Psoas muscle (tissue), 8 donors: ENCODE data around the gene SACM1L. TPM values are rescaled to one million over a fixed set of nuclear protein-coding genes. Genes with fewer than 3 reads are reported as not detected.

ENCODE experiments used
- ATAC-seq, 4 donors: fragments of 200-7000 bp; cut with Tn5 transposase; one replicate each; pipeline ENCODE4 v1.9.1; 2020; ENCODE audit warnings: moderate library complexity in 3 of 4, mild to moderate bottlenecking in 2 of 4
- DNase-seq, 2 donors: peaks; one replicate each; pipeline ENCODE4 v3.0.0-alpha.2; 2020
- H3K27ac ChIP-seq: fragments of 200-600 bp; one replicate; pipeline ENCODE4 v1.8.0; 2022
- H3K27me3 ChIP-seq, 3 donors: fragments of 200-600 bp in 1 of 3; one replicate each; pipeline versions ENCODE4 v1.6.1 to v1.8.0; 2013 to 2022; ENCODE audit warnings: low read length in 2 of 3, mild to moderate bottlenecking in 2 of 3, moderate library complexity in 1 of 3; ENCODE audit not compliant: insufficient read depth in 3 of 3
- H3K36me3 ChIP-seq, 2 donors: fragments of 200-600 bp in 1 of 2; one replicate each; pipeline versions ENCODE4 v1.6.1 to v1.8.0; 2013 to 2022; ENCODE audit warnings: low read depth in 1 of 2, mild to moderate bottlenecking in 1 of 2, moderate library complexity in 1 of 2; ENCODE audit not compliant: insufficient read depth in 1 of 2
- H3K4me1 ChIP-seq: fragments of 200-600 bp; one replicate; pipeline ENCODE4 v1.8.0; 2022
- H3K4me3 ChIP-seq: fragments of 200-600 bp; one replicate; pipeline ENCODE4 v1.8.0; 2022; ENCODE audit warnings: mild to moderate bottlenecking
- H3K9me3 ChIP-seq: fragments of 200-600 bp; one replicate; pipeline ENCODE4 v1.8.0; 2022
- WGBS, 3 donors: extraction: QIAGEN DNeasy Blood & Tissue Kit; methylation state at CpG; one replicate each; pipeline versions ENCODE4 v1.1.6 to v1.1.7; 2013; 5-methylcytosine and 5-hydroxymethylcytosine counted together
- intact Hi-C, 2 donors: fragments of 100-400 bp; cut with DNase I; formaldehyde crosslinking; loops; one replicate each; pipeline versions ENCODE4 v1.11.0 to v1.14.2; 2022
- polyA plus RNA-seq, 3 donors: library from polyadenylated mRNA; stranded (reverse); fragments of 200-250 nt; gene quantifications; one replicate each; pipeline ENCODE4 v1.2.3, GENCODE V29; 2013
- total RNA-seq, 4 donors: library from RNA; stranded (reverse); fragmentation: NEBNext Ultra II Directional in 2 of 4; extraction: Animal tissue kit (Norgen Biotek cat#: 25700) in 2 of 4; gene quantifications; one replicate each; pipeline versions ENCODE4 v1.2.1 to v1.2.4, GENCODE V29; 2021 to 2023
- TF ChIP-seq, protein P1 (sequence below): fragments of 200-600 bp; IDR thresholded peaks from one replicate; pipeline ENCODE4 v1.8.0; 2022; ENCODE audit warnings: antibody characterized with exemption
- donor health status: healthy with polysubstance abuse.
- donor health status: DM: no; HTN: no; CAD: no; lungs with moderate emphysema.
- donor health status: Bipolar disorder and iron deficiency.
- donor health status: healthy.
- donor health status: DM: yes; HTN: yes; CAD: no.
- donor health status: DM: no; HTN: no; CAD: no.
- donor health status: DM: no; HTN: no; CAD: no.
- donor health status: DM: yes; HTN: yes; CAD: no.

The SACM1L gene
- total and polyA plus RNA-seq, 7 donors: 7.5 to 18.1 (median 13.8) TPM

DNA sequence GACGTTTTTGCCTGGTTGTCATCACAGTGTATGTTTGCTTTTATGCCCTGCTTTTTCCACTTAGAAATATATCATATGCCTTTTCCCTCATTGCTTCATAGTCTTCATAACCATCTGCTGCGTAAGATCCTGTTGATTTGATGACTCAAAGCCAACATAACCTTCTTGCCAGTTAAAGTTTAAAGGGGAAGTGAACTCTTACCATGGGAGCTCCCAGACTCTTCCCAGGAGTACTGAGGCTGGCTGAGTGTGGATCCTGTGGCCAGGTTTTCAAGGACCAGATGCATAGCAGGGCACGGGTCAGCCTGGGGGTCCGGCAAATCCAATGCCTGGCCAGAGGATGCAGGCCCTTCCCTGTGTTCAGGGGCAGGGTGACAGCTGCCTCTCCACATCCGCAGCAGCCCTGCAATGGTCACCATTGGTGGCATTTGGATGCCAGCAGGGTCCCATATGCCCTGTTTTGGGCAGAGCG lies 42.0 kb upstream of the SACM1L start:
- Histone ChIP-seq H3K4me1 (peaks cover 54% of the 10 kb centered on the region), H3K27ac (peak overlapping the region; percentile 87), H3K27me3 (no peaks in the 10 kb centered on the region), H3K9me3 (no peaks in the 10 kb centered on the region), H3K4me3 (no peak overlapping the region), H3K36me3 (no peaks in the 10 kb centered on the region)
- DNase-seq: no peak
- intact Hi-C loops: loop anchor here in 1 of 2 donors (5.0 kb wide), 1 partner anchor 40 kb away; no protein-coding TSS in a partner anchor
- ATAC-seq: peak; percentile 85 to 93 (median 87)
- WGBS, 3 donors: 43 to 51% (median 46%) methylated on average over 6 of the region's 6 CpGs
- TF ChIP-seq, protein P1, sequence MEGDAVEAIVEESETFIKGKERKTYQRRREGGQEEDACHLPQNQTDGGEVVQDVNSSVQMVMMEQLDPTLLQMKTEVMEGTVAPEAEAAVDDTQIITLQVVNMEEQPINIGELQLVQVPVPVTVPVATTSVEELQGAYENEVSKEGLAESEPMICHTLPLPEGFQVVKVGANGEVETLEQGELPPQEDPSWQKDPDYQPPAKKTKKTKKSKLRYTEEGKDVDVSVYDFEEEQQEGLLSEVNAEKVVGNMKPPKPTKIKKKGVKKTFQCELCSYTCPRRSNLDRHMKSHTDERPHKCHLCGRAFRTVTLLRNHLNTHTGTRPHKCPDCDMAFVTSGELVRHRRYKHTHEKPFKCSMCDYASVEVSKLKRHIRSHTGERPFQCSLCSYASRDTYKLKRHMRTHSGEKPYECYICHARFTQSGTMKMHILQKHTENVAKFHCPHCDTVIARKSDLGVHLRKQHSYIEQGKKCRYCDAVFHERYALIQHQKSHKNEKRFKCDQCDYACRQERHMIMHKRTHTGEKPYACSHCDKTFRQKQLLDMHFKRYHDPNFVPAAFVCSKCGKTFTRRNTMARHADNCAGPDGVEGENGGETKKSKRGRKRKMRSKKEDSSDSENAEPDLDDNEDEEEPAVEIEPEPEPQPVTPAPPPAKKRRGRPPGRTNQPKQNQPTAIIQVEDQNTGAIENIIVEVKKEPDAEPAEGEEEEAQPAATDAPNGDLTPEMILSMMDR: no peak

DNA sequence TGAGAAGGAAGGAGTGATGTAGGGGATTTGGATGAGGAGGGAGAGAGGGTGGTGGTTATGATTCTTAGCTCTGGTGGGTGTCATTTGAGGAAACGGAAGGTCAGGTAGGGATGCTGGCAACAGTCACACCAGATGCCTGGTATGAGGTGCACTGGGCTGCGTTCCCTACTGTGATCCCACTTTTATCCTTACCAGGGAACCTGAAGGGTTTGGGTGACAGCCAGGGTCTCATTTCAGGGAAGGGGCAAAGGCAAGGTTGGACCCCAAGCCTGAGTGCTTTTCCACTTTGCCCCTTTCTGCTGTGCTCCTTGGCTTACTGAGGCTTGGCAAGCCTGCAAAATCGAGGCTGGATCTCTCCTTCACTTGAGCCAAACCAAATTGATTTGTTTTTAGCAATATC lies 36.0 kb upstream of the SACM1L start:
- intact Hi-C loops: loop anchor here in 1 of 2 donors (2.0 kb wide), 1 partner anchor 58 kb away; the partner anchor contains the start of gene LIMD1
- 21 to 45% (median 34%) methylated on average over 3 of the region's 3 CpGs for WGBS, 3 donors
- no peaks in the 10 kb centered on the region for H3K9me3 ChIP-seq
- H3K4me1 ChIP-seq: peaks cover 55% of the 10 kb centered on the region
- DNase-seq: no peak
- no peaks in the 10 kb centered on the region for H3K27me3 ChIP-seq
- no peak overlapping the region for H3K4me3 ChIP-seq
- ATAC-seq: no peak
- TF ChIP-seq, protein P1: no peak
- H3K27ac ChIP-seq: peak overlapping the region; percentile 66
- no peaks in the 10 kb centered on the region for H3K36me3 ChIP-seq

DNA sequence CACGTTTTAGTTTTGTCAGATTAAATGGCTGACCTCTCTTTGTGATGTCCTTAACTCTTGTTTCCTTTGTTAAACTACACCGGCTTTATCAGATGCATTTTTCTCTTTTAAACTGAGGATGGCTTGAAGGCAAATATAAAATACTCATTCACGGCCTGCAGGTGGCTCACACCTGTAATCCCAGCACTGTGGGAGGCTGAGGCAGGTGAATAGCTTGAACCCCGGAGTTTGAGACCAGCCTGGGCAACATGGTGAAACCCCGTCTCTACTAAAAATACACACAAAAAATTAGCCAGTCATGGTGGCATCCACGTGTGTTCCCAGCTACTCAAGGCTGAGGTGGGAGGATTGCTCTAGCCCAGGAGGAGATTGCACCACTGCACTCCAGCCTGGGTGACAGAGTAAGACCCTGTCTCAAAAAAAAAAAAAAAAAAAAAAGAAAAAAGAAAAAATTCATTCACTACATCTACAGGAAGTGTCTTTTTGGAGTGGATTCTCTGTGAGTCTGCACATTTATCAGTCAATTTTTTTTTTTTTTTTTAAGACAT lies 34.7 kb upstream of the SACM1L start:
- WGBS, 3 donors: 39 to 50% (median 40%) methylated on average over 6 of the region's 6 CpGs
- TF ChIP-seq, protein P1: no peak
- peak; percentile 58 to 81 (median 74) for ATAC-seq
- peaks cover 55% of the 10 kb centered on the region for H3K4me1 ChIP-seq
- H3K36me3 ChIP-seq: no peaks in the 10 kb centered on the region
- no peaks in the 10 kb centered on the region for H3K27me3 ChIP-seq
- no peaks in the 10 kb centered on the region for H3K9me3 ChIP-seq
- no peak overlapping the region for H3K4me3 ChIP-seq
- peak overlapping the region; percentile 66 for H3K27ac ChIP-seq
- intact Hi-C loops: no loop called here
- no peak for DNase-seq

DNA sequence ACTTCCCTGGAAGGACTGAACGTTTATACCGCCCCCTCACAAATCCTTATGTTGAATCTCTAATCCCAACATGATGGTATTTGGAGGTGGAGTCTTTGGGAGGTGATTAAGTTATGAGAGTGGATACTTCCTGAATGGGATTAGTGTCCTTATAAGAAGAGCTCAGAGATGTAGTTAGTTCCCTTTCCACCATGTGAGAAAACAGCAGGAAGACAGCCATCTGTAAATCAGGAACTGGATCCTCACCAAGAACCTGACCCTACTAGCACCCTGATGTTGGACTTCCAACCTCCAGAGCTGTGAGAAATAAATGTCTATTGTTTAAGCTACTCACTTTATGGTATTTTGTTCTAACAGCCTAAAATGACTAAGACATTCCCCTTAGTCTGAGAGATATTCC lies 33.3 kb upstream of the SACM1L start:
- TF ChIP-seq, protein P1: no peak
- Histone ChIP-seq H3K36me3 (no peaks in the 10 kb centered on the region), H3K27ac (peak overlapping the region; percentile 66), H3K4me1 (peaks cover 59% of the 10 kb centered on the region), H3K27me3 (no peaks in the 10 kb centered on the region), H3K4me3 (no peak overlapping the region), H3K9me3 (no peaks in the 10 kb centered on the region)
- DNase-seq: no peak
- intact Hi-C loops: loop anchor here in 1 of 2 donors (2.0 kb wide), 1 partner anchor 61 kb away; the partner anchor contains the start of gene LIMD1
- no peak for ATAC-seq
- WGBS, 3 donors: 62 to 71% (median 71%) methylated on average over 2 of the region's 2 CpGs
